Neural crest cell (in vitro differentiated cells): ENCODE results near the gene GLDN. TPM values are rescaled to one million over a fixed set of nuclear protein-coding genes. Genes with fewer than 3 reads are reported as not detected.

ENCODE experiments used
- DNase-seq: peaks from one replicate; pipeline ENCODE4 v3.0.0; 2021; ENCODE audit warnings: low read depth, mixed read lengths, low spot score
- H3K27ac Mint-ChIP-seq: one replicate; pipeline ENCODE4 v1.8.0; 2021; ENCODE audit warnings: mild to moderate bottlenecking, mixed read lengths; ENCODE audit not compliant: unreplicated experiment
- H3K27me3 Mint-ChIP-seq: 2 replicates; pipeline ENCODE4 v1.8.0; 2021; ENCODE audit warnings: low read depth, mild to moderate bottlenecking, mixed read lengths
- H3K36me3 Mint-ChIP-seq: 2 replicates; pipeline ENCODE4 v1.8.0; 2021; ENCODE audit warnings: low read depth, mild to moderate bottlenecking, mixed read lengths
- H3K4me1 Mint-ChIP-seq: 2 replicates; pipeline ENCODE4 v1.8.0; 2021; ENCODE audit warnings: mixed read lengths
- H3K4me3 Mint-ChIP-seq: one replicate; pipeline ENCODE4 v1.8.0; 2021; ENCODE audit warnings: mild to moderate bottlenecking, mixed read lengths
- H3K9me3 Mint-ChIP-seq: 2 replicates; pipeline ENCODE4 v1.8.0; 2021; ENCODE audit warnings: mixed read lengths
- total RNA-seq: library from RNA; stranded (reverse); gene quantifications from 2 replicates; pipeline ENCODE4 v1.2.1, GENCODE V29; 2021
- TF ChIP-seq, protein P1 (sequence below): fragments of 200-600 bp; sonication (generic); conservative IDR thresholded peaks from 2 replicates; pipeline ENCODE4 v1.5.0; 2021; ENCODE audit warnings: antibody characterized with exemption, mild to moderate bottlenecking

GLDN gene
- total RNA-seq, 1 donor from 2014 or later: 2.4 TPM

DNA sequence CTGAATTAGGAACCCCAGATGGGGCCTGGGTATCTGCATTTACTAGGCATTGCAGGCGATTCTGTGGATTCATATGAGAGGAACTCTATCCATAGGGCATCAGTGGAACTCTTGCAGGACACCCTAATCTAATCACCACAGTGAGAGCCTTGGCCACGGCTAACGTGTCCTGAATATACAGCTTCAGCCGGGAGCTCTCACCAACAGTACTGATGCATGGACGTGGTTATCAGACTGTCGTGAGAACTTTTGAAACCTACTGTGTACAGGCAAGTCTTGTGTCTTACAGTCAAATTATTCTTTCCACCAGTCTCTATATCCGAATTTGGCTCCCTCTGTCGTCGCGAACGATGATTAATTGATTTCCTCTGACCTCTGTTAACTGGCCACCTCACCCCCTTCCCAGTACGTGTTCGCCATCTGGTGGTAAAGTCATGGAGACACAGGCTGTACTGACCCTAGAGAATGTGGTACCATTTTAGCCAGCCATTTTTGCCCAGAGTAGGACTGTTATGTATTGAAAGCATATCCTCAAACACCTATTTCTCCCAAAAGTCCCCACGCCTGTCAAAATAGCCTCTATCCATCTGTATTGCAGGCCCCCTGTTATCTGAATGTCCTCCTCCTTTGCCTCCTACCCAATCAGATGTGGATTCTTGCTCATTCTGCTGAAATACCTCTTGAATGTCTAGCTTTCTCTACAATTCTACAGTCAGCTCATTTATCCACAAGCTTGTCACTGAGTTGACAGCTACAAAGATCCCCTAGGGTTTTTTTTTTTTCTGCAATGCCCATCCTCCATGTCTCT lies 39.7 kb downstream of the GLDN start:
- TF ChIP-seq, protein P1, sequence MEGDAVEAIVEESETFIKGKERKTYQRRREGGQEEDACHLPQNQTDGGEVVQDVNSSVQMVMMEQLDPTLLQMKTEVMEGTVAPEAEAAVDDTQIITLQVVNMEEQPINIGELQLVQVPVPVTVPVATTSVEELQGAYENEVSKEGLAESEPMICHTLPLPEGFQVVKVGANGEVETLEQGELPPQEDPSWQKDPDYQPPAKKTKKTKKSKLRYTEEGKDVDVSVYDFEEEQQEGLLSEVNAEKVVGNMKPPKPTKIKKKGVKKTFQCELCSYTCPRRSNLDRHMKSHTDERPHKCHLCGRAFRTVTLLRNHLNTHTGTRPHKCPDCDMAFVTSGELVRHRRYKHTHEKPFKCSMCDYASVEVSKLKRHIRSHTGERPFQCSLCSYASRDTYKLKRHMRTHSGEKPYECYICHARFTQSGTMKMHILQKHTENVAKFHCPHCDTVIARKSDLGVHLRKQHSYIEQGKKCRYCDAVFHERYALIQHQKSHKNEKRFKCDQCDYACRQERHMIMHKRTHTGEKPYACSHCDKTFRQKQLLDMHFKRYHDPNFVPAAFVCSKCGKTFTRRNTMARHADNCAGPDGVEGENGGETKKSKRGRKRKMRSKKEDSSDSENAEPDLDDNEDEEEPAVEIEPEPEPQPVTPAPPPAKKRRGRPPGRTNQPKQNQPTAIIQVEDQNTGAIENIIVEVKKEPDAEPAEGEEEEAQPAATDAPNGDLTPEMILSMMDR: peak; percentile 78
- peak; percentile 44 for DNase-seq
- no peaks in the 10 kb centered on the region for H3K36me3 Mint-ChIP-seq
- peaks cover 8% of the 10 kb centered on the region for H3K4me1 Mint-ChIP-seq
- H3K27ac Mint-ChIP-seq: no peak overlapping the region
- no peak overlapping the region for H3K4me3 Mint-ChIP-seq
- H3K27me3 Mint-ChIP-seq: no peaks in the 10 kb centered on the region
- H3K9me3 Mint-ChIP-seq: no peaks in the 10 kb centered on the region

DNA sequence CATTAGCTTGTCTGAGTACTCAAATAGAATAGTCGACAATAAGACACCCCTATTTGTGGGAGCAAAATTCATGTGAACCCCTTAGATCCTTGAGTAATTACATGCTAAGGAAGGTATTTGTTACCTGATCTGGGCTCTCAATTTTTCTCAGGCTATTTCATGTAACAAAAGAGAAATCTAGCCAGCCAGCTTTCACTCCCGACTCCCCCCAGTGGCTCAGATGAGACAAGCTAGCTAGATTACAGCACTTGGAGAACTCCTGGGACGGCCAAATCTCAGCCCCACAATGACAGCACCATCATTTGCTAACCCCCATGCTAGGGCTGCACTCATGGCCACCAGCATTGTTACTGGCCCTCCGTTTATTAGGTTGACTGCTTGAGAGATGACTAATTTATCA lies 41.3 kb downstream of the GLDN start:
- Mint-ChIP-seq H3K27ac (no peak overlapping the region), H3K9me3 (no peaks in the 10 kb centered on the region), H3K36me3 (no peaks in the 10 kb centered on the region), H3K27me3 (no peaks in the 10 kb centered on the region), H3K4me3 (no peak overlapping the region), H3K4me1 (peaks cover 8% of the 10 kb centered on the region)
- DNase-seq: peak; percentile 38
- TF ChIP-seq, protein P1: peak; percentile 67

DNA sequence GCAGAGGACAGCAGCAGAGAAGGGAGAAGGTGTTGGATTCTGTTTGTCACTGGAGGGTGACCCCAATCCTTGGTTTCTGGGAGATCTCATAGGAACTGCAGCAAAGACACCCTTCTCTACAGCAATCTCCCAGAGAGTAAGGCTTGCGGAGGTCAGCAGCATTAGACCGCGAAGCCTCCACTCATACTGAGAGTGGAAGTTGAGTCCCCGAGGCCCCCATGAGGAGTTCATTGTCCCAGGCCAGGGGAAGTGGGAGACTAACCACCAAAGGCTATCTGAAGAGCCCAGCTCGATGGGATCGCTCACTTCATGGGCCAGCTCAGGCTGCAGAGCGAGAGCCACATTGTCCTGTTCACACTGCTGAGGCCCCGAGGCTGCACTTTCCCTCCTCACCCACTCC lies 44.6 kb downstream of the GLDN start:
- DNase-seq: no peak
- no peaks in the 10 kb centered on the region for H3K9me3 Mint-ChIP-seq
- peaks cover 16% of the 10 kb centered on the region for H3K4me1 Mint-ChIP-seq
- no peaks in the 10 kb centered on the region for H3K27me3 Mint-ChIP-seq
- no peaks in the 10 kb centered on the region for H3K36me3 Mint-ChIP-seq
- TF ChIP-seq, protein P1: no peak
- no peak overlapping the region for H3K27ac Mint-ChIP-seq
- H3K4me3 Mint-ChIP-seq: no peak overlapping the region

DNA sequence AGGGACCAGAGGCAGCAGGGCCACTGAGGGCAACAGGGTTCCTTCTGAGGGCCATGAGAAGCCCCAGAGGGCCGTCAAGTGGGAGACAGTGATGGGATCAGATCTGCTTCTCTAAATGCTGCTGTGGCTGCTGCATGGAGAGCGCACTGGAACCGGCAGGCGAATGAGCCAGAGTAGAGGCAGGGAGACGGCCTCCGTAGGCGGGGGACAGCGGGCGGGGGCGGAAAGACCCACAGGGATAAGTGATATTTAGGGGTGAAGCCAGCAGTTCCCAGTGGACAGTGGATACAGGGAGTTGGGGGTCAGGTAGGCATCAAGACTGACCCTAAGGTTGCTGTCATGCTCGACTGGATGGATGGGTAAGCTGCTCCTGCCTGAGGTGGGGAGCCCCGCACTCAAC lies 45.0 kb downstream of the GLDN start:
- H3K4me3 Mint-ChIP-seq: no peak overlapping the region
- H3K4me1 Mint-ChIP-seq: peaks cover 16% of the 10 kb centered on the region
- no peaks in the 10 kb centered on the region for H3K9me3 Mint-ChIP-seq
- no peak for DNase-seq
- no peaks in the 10 kb centered on the region for H3K36me3 Mint-ChIP-seq
- no peaks in the 10 kb centered on the region for H3K27me3 Mint-ChIP-seq
- H3K27ac Mint-ChIP-seq: no peak overlapping the region
- TF ChIP-seq, protein P1: no peak

DNA sequence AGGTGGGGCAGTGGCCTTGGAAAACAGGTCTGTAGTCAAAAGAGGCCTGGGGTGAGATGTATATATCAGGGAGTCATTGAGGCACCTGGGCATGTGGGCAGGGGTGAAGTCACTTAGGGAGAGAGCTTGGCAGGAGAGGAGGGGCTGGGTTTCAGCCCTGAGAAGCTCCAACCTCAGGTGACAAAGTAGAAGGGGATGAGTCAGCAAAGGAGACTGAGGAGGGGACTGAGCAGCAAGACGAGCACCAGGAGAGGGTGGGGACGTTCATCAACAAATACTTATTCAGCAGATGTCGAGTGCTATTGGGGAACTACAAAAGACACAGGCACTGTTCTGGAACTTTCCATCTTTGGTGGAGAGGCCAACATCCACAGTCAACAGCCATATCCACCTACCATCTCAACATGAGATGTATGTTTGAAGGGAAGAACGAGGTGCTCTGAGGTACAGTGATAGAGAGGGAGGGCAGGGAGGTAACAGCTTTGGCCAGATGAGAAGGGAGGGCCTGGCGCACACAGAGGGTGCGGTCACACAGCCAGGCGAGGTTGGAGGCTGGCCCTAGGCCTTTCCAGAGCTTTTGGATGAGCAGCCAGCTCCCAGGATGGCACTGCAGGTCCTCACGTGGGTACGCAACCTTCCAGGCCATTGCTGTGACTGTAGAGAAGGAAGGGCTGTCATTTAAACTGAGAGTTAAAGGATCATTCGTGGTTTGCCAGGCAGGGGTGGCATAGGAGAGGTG lies 45.7 kb downstream of the GLDN start:
- H3K4me1 Mint-ChIP-seq: peaks cover 16% of the 10 kb centered on the region
- H3K36me3 Mint-ChIP-seq: no peaks in the 10 kb centered on the region
- no peak for DNase-seq
- TF ChIP-seq, protein P1: no peak
- H3K4me3 Mint-ChIP-seq: no peak overlapping the region
- no peak overlapping the region for H3K27ac Mint-ChIP-seq
- no peaks in the 10 kb centered on the region for H3K27me3 Mint-ChIP-seq
- no peaks in the 10 kb centered on the region for H3K9me3 Mint-ChIP-seq
